NCI-H345 (cell line): Measurements from ENCODE around the gene NPAS2.
A peak's percentile ranks its signal among the peaks of the same experiment; 100 is the strongest.

ENCODE experiments used
- DNase-seq: peaks from one replicate; lab custom pipeline; 2025; lab: John Stamatoyannopoulos, UW

The NPAS2 gene

GRCh38 chr2:100884145-100884621, 64.2 kb downstream of the NPAS2 start:
- no peak for DNase-seq

DNA sequence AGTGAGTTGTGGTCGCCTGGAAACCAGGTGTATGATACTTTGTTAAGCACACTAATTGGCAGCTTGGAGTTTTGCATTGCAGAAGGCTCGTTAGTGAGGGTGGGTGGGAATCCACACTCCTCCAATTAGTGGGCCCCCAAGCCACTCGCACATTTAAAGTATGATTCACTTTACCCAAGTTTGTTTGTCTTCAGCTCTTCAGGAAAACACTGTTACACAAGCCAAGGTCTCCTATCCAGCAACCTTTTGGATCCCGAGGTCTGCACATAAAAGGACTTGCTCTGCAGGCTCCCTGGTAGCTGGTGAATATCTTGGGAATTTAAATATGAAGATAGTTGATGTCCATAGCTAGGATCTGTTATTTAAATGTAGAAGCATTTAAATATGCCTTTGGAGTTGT, 66.1 kb downstream of the NPAS2 start:
- no peak for DNase-seq

- no peak for DNase-seq
These were observed 67.2 kb downstream of the NPAS2 start for GRCh38 chr2:100887039-100887578.

DNA sequence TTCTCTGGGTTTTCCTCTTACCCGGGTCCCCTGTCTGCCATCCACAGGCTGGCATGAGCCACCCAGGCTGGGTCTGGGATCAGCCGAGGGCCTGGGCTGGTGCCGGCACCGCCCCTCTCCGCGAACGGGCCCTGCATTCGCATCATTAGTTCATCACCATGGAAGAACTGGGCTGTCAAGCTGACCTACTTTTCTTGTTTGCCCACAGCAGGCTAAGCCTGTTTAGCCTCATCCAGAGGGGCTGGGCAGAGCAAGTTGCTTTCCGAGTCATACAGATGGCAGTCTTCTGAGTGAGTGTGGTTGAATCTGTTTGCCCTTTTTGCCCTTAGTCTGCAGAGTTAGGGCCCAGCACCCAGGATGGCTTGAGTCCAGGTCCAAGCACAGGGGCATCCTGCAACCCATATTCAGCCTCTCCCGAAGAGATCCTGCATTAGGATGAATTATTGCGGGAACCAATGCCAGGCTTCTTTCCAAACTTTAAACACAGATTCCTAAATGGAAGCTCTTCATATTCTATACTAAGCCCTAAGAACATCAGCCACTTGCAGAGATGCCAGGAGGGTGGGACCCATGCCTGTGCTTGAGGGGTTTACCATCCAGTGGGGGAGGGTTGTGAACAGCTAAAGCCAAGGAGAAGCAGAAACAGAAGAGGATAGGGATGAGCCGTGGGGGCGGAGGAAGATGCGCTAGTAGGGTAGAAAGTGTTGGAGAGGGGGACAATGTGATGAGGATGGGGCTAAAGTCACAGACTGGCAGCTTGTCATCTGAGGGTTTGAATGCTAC, 68.0 kb downstream of the NPAS2 start:
- no peak for DNase-seq

GRCh38 chr2:100888601-100889000, 68.7 kb downstream of the NPAS2 start:
- DNase-seq = no peak

GRCh38 chr2:100889286-100889685, 69.3 kb downstream of the NPAS2 start:
- DNase-seq = no peak

DNA sequence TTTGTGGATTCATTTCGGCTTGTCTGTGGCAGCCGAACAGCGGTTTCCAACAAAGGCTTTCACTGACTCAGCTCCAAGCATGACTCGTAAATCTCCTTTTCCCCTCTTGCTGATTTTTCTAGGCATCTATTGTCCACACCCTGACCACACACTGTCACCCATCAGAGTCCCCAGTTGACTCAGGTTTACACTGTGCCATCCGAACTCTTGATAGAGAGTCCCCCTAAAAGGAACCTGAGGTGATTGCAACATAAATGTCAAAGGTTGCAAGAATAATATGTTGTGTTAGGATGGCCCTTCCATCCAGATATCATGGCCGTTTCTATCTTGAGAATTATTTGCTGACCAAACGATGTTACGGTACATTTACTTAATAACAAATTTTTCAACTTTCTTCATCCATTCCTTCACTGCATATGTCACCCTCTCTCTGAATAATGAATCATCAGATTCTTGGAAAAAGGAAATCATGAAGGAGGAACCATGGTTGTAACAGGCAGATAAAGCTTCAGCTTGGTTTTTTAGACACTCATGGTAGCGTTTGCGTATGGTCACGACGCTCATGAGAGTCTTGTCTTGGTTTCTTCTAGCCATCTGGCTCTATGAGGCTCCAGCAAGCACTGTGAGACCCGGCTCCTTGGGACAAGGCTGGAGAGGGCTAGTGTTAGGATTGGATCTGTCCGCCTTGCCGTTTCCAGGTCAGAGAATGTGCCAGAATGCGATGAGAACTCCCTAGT, 72.1 kb downstream of the NPAS2 start:
- no peak for DNase-seq

- DNase-seq = peak; percentile 41
These were observed 73.6 kb downstream of the NPAS2 start for GRCh38 chr2:100893392-100894104.

DNA sequence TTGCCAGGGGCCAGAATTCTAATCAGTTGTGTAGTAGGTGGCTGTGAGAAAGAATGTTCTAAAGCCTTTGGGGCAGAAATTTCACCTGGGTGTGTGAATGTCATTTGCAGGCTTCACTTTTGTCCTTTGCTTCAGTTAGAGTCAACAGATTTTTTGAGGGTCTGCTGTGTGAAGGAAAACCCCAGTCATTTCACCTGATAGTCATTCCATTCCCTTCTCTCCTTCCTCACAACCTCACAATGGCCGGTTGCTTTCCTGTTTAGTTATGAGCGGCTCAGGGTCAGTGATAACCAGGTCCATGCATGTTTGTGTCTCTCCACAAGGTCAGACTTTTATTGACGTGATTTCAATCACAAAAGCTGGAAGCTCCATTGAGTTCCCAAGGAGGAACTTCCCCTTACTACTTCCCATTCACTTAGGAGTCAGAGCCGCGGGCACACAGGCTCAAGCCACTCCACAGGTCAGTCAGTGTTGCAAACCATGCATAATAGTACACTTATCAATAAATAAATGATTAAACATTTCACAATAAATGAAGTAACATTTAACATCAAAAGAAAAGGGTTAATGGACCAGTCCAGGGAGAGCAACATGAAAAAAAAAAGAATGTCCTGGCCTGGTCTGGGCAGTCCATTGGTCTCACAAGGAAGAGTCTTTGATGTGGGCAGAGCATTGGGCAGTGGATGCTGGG, 74.3 kb downstream of the NPAS2 start:
- DNase-seq = no peak

DNA sequence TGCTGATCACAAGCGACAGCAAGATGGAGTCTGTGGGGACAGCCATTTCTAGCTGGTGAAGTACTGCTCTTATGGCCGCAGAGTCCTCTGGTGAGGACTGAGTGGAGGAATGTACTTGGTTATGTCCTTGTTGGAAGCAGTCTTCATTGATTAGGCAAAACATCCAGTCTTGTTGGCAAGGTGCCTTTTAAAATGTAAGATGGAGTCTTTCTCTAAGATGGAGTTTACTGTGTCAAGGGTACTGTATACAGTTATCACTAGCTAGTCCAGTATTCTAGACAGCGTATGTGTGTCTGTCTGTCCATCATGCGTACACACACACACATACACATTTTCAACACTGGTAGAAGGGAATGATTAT, 74.8 kb downstream of the NPAS2 start:
- no peak for DNase-seq

- peak; percentile 62 for DNase-seq
These were observed 75.5 kb downstream of the NPAS2 start for GRCh38 chr2:100895402-100895801.

GRCh38 chr2:100895934-100896685, 76.2 kb downstream of the NPAS2 start:
- peak; percentile 55 for DNase-seq

DNA sequence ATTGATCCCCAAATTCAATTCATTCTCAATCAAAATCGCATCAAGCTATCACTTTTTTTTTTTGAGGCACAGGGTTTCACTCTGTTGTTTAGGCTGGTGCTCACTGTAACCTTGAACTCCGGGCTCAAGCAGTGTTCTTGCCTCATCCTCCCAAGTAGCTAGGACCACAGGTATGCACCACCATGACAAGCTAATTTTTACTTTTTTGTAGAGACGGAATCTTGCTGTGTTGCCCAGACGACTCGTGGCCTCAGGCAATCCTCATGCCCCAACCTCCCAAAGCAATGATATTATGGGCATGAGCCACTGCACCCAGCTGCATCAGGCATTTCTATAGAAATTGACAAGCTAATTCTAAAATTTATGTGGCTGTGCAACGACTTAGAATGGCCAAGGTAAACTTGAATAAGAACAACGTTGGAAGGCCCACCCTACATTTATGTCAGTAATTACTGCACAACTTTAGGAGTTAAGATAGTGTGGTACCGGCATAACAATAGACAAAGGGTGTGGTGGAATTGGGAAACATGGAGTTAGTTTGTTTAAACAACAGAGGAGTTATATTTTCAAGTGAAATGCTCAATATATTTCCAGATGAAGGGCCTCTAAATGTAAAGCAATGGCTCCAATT, 78.2 kb downstream of the NPAS2 start:
- DNase-seq = no peak

DNA sequence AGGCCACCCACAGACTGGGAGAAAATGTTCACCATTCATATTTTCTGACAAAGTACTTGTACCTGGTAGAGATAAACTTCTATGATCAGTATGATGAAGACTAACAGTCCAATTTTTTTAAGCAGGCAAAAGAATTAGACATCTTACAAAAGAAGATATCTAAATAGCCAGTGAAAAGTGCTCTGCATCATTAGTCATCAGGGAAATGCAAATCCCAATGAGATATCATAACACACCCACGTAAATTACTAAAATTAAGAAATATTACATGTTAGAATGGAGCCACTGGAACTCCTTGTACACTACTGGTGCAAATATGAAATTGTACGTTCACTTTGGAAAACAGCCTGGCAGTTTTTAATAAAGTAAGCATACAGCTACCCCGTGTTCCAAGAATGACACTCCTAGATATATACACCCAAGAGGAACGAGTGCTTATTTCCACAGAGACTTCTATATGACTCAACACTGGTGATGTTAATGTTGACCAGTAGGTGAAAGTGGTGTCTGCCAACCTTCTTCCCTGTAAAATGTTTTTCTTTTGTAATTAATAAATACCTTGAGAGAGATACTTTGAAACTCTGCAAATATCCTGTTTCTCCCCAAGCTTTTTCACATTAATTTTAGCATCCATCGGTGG, 80.3 kb downstream of the NPAS2 start:
- no peak for DNase-seq

DNA sequence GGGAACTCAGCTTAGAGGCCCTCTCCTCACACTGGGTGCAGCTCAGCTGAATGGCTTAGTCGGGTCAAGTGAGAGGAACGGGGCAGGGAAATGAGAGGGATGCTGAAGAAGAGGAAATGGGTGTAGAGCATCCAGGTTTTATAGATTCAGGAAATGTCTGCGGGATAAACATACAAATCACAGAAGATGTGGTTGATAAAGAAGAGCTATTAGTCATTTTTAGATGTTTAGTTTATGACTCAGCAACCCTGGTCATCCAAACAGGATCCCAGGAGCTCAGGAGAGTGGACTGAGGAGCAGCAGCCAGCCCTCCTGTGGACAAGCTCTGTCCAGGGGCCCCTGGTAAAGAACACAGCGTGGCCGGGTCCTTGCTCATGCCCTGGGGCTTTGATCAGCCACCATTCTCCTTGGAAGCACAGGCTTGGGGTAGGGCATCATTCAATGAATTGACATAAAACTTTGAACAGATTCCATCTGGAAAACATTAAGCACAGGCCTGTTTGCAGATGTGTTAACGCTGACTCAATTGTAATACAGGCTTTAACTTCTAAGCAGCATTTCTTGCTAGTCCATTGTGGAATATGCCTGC, 83.0 kb downstream of the NPAS2 start:
- DNase-seq = no peak

DNA sequence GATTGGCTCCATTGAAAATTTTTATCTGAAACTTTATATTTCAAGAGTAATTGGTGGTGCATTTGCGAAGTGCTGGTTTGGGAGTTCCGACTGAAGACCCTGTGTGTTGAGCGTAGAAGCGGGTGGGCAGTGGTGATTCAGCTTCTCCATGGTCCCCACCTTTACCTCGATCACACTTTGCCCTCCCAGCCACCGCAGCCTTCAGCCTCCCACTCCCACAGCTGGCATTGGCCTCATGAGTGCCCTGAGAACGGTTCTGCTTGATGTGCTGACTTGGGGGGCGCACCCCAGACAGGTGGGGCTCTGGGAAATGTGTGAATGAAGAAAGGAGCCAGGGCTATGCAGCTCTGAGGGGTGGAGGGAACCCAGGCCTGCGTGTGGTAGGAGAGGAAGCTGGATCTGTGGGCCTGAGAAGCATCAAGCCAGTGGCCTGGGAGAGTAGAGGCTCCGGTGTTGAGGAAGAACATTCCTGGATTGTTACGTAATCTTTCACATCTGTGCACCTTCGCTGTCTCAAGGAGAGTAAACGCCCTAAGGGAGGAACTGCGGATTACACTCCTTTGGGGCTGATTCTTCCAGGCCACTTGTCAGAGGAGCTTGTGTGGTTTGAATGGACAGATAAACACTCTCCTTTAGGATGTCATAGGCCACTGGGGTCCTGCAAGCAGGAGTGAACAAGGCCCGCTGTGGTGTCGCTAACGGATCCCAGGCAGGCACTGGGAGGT, 83.8 kb downstream of the NPAS2 start:
- DNase-seq = no peak

GRCh38 chr2:100905132-100905805, 85.3 kb downstream of the NPAS2 start:
- no peak for DNase-seq

- no peak for DNase-seq
These were observed 86.2 kb downstream of the NPAS2 start for GRCh38 chr2:100906131-100906530.

- DNase-seq = no peak
These were observed 86.7 kb downstream of the NPAS2 start for GRCh38 chr2:100906679-100907078.
